HUDEP-2 (cell line): Measurements from ENCODE around the gene IL17A.

ENCODE experiments used
- DNase-seq, 76 experiments: peaks; one replicate each; lab custom pipeline; 2025; ENCODE audit not compliant: unreplicated experiment in 76 of 76; lab: John Stamatoyannopoulos, UW

Gene IL17A

GRCh38 chr6:52186075-52186474 lies at the start of gene IL17A:
IL17A (plus strand) TSS chr6:52186375; CDS start chr6:52186432, 57 bp downstream.
- DNase-seq: no peak

DNA sequence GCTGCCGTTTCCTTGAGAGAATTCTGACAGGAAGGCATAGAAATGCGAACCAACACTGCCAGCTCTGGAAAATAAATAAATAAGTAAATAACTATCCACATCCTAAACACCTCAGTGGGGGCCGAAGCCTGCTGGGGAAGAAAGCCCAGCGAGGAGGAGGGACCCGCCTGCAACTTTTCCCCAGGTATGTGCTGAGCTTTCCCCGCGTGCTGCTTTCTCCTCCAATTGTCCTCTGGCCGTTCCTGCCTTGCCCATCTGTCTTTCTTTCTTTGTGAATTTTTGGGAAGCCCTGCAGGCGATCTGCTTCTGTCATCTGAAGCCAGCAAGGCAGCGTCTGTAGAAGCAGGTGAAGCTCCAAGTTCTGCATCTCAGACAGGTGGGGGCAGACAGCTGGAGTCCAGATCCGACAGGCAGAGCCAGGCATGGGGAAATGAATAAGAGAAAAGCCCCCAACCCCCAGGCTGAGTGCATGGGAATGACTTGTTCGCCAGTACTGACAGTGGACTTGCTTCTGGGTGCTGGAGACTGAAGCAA lies 49.2 kb upstream of the IL17A start:
- no peak for DNase-seq

GRCh38 chr6:52138284-52138683 lies 47.9 kb upstream of the IL17A start:
- no peak for DNase-seq

GRCh38 chr6:52139985-52140680 lies 46.0 kb upstream of the IL17A start:
- no peak for DNase-seq

DNA sequence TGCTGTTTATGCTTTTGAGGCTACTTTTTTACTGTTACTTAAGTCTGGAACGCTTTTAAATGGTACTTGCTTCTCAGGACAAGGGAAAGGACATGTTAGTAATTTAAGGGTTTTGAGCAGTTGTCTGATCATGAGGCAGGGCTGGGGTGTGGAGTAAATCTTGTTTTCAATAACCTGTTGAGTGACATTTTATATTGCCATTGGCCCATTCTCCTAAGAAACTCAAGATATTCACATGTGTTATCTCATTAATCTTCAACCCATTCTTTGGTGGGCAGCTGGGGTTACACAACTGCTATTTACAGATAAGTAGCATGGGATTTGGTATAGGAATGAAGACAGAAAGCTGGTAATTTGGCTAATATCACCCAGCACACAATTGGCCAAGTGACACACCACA lies 44.6 kb upstream of the IL17A start:
- no peak for DNase-seq

GRCh38 chr6:52142556-52142955 lies 43.6 kb upstream of the IL17A start:
- no peak for DNase-seq

- no peak for DNase-seq
Measured at GRCh38 chr6:52143551-52143950, 42.6 kb upstream of the IL17A start.

DNA sequence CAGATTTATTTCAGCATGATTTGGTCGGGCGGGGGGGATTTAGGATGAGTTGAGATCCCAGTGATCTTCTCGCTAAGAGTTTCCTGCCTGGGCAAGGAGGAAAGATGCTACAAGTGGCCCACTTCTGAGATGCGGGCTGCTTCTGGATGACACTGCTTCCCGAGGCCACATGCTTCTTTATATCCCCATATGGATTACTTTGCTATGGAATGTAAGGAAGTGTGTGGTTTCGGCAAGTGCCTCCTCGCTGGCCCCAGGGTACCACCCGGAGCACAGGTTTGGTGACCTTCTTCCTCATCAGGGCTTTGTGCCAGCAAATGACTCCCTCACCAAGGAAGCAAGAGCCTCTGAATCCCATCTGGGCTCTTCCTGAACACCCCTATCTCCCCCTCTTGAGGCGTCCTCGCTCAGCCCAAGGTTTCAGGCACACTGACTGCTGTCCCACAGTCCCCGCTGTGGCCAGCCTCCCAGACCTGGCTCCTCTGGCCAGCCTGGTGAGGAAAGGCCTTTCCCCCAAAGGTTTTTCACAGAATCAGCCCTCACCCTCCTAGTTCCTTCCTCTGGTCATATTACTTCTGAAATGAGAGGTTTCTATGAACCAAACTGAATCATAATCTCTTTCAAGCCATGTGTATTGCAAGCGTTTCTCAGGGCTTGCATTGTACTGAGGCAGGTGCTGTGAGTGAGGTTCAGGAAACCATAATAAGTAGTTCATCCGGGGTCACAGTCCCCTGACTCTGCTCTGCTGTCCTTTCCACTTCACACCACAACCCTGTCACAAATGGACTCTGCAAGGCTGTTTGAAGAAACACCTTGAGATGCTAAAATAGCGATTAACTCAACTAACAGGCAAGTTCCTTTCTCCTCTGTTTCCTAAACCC lies 41.7 kb upstream of the IL17A start:
- no peak for DNase-seq

DNA sequence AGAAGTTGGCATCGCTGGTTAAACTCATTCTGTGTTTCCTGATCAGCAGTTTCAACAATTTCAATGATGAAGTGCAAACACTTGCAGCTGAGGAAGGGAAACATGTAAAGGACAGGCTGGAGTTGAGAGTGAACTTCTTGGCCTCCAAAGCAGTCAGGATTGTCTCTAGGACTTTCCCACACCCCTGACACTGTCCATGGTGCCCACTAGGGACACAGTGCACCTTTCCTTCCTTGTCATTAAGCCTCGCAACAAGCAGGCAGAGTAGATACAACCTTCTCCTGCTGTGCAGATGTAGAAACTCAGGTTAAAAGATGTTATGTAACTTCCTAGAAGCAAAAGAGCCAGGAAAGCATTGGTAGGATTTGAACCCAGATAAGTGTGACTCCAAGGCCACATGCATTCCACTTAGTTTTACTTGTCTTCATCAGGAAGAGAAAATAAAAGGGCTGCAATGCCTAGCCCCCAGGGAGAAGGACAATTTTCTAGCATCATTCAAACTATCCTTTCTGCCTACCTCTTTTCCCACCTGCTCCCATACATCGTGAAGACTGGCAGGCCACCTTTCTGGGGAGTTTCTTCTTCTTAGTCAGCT lies 39.2 kb upstream of the IL17A start:
- no peak for DNase-seq

DNA sequence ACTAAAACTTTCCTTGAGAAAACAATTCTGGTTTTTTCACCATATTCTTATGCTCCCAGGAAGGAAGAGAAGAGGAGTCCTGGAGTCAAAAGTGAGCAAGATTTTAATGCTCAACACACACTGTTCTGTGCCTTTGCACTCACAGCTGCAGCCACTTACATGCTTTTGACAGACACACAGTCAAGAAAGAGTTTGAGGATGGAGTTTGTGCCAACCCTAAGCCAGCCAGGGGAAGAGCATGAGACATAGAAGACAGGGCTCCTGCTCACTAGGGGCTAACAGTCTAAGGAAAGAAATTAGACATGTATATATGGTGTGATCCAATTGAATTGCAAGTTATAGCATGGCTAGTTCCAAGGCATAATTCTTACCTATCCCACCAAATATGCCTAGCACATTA lies 37.1 kb upstream of the IL17A start:
- DNase-seq: no peak

DNA sequence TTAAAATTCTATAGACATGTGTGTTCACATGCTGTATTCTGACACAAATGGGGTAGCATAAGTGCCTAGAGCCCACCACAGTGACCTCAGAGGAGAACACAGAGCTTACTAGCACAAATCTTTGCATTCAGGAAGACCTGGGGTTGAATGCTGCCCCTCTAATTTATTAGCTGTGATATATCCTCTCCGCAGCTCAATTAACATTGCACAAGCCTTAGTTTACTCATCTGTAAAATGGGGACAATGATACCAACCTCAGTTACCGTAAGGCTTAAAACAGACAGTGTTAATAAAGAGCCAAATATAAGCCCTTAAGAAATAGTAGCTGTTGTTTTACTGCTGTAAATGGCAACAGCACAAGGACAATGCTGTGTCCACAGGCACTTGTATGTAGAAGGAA lies 36.2 kb upstream of the IL17A start:
- DNase-seq: no peak

GRCh38 chr6:52152070-52152423 lies 34.1 kb upstream of the IL17A start:
- DNase-seq: no peak

DNA sequence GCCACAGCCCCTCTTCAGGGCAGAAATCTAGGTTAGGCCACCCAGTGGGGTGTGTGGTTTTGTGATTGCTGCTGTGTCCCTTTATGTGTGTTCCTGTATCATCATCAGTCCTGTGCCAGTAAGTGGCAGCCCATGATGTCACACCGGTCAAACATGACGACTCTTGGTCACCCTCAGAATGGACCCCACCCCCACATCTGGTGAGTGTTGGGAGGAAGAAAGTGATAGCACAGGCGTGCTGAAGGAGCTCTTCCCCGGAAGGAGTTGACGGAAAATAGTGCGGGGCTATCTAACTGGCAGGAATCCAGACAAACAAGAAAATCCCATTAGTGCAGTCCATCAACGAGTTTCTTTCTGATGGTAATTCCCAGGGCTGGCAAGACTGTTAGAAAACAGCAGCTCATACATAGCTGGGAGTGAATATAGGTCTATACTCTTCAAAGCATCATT lies 33.4 kb upstream of the IL17A start:
- DNase-seq: no peak

DNA sequence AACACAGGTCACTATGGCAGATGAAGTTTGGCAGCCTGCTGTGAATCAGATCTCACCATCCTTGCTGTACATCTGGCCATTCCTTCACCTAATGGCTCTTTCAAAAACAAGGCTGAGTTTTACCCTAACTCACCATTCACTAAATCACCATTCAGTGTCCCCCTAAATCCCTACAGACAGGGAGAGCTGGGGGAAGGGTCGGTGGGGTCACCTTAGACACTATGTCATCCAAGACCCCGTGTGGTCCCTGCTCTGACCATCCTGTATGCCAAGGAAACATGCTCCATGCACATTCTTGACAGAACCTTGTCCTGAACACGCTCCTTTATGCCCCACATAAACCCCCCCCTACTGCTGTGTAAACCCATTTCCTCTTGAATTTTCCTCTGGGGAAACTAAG lies 31.8 kb upstream of the IL17A start:
- DNase-seq: no peak

DNA sequence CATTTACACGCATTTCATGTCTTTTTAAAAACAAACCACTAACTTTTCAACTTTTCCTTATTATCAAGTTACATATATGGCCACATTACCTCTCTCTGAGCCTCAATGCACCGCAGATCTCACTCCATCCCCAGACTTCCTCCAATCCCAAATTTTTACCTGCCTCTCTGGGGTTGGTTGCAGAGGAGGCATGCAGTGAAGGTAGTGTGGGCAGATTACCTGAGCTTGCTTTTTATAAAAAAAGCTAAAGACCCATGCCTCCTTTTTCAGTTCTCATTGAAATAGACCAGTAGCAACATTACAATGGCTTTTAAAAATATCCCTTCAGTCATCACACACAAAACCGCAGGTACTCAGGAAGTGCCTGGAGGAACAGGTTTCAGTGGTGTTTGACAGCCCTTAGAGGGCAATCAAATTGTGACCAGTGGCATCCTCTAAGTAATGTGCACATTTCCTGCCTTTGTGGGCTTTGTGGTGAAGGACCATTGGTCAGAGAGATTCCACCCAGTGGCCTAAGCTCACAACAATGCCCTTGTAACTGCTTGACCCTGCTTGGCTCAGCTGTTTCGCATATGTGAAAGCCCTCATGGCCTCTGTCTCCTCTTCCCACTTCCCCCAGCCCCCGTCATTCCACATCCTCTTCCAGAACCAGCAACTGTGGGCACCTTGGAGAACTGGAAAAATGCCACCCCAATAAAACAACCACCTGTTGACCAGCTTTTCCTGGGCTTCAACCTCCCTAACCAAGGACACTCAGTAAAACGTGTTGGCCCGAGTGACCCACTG lies 30.2 kb upstream of the IL17A start:
- no peak for DNase-seq

DNA sequence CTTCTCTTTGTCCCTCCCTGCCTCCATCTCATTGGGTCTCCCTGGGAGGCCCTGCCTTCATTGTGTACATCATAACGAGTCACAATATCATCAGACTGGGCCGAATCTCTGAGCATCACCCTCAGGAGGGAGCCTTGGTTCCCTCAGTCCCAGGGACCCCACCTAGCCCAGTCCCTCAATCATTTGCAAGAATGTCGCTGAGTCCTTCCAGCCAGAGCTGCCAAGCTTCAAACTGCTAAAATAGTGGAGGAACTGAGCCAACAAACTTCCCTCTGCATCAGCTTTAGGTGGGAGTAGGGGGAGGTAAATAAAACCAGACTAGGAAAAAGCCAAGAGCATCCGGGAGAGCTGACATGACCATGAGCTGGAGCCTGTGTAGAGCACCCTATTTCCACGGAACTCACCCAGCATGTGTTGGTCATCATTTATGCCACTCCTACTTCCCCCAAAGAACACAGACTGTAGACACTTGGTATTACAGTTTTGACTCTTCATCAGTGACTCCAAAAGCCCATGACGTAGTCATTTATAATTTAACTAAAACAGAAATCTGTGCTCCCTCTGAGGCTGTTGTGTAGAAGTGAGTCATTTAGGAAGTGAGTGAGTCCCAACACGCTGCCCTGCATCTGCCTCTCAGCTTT lies 28.8 kb upstream of the IL17A start:
- DNase-seq: no peak

DNA sequence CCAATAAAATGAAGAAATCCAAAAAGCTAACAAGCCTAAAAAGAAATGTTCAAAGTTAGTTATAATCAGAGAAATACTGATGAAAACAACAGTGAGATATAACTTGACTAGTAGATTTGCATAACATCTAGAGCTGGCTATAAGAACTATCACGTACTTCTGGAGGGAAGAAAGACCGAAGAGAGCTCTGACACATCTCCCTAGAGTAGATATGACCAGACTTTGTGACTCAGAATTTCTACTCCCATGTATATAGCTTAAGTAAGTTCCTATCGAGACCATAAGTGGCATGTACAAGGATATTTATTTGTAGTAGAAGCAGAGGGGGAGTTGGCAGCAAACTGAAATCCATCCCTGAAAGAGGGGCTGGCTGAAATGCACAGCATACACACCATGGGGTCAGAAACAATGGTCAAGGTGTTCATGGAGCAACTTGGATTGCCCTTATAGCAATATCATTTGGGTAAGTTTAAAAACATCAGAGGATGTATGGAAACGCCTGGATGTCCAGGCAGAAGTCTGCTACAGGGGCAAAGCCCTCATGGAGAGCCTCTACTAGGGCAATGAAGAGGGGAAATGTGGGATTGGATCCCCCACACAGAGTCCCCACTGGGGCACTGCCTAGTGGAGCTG lies 25.6 kb upstream of the IL17A start:
- DNase-seq: no peak

DNA sequence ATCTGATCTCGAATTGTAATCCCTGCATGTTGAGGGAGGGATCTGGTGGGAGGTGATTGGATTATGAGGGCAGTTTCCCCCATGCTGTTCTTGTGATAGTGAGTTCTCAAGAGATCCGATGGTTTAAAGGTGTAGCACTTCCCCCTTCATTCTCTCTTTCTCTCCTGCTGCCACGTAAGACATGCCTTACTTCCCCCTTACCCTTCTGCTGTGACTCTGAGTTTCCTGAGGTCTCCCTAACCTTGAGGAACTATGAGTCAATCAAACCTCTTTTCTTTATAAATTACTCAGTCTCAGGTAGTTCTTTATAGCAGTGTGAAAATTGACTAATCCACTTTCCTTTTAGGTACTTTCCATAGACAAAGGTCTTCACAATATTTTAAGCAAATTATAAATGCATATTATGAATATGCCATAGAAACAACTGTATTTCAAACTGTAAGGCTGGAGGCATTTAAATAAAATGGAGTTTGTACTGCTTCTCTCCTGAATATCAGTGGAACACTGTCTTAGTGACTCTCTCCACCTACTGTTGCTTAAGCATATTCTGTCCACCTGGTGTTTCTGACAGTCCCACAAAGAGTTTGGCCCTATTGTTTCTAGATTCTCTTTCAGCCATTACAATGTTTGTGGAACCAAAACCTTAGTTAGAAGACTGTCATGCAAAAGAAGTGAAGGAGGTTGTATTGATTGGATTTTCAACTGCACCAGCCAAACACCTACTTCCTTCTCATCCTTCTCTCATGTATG lies 24.3 kb upstream of the IL17A start:
- DNase-seq: no peak
